Right atrium auricular region (tissue), 2 donors: Measurements from ENCODE around the gene C21orf91. TPM values are rescaled to one million over a fixed set of nuclear protein-coding genes. Genes with fewer than 3 reads are reported as not detected.

ENCODE experiments used
- DNase-seq: peaks from one replicate; pipeline ENCODE4 v3.0.0-alpha.2; 2019; ENCODE audit warnings: low spot score
- H3K27ac ChIP-seq, 2 donors: fragments of 200-600 bp; sonication (generic); 1 replicate in 1 of 2; 2 replicates in 1 of 2; pipeline ENCODE4 v1.5.1; 2016 to 2019
- H3K27me3 ChIP-seq, 2 donors: fragments of 200-600 bp; sonication (generic); one replicate each; pipeline versions ENCODE4 v1.5.1 to v1.6.0; 2017 to 2019
- H3K36me3 ChIP-seq: fragments of 200-600 bp; sonication (generic); one replicate; pipeline ENCODE4 v1.5.1; 2016
- H3K4me1 ChIP-seq, 2 donors: fragments of 200-600 bp; sonication (generic); one replicate each; pipeline versions ENCODE4 v1.5.1 to v1.6.0; 2017 to 2019
- H3K4me3 ChIP-seq, 2 donors: fragments of 200-600 bp; sonication (generic); 1 replicate in 1 of 2; 2 replicates in 1 of 2; pipeline ENCODE4 v1.5.1; 2017 to 2019; ENCODE audit warnings: mild to moderate bottlenecking in 1 of 2, moderate library complexity in 1 of 2
- H3K9me3 ChIP-seq, 2 donors: fragments of 200-600 bp; sonication (generic); one replicate each; pipeline ENCODE4 v1.5.1; 2019
- CTCF ChIP-seq, 2 donors: fragments of 200-600 bp; sonication (generic); IDR thresholded peaks; one replicate each; pipeline ENCODE4 v1.5.1; 2019; ENCODE audit warnings: antibody characterized with exemption in 2 of 2
- total RNA-seq, 2 donors: library from RNA; depleted of rRNA; stranded (reverse); fragments of >200 nt; gene quantifications; one replicate each; pipeline ENCODE4 v1.1.0, GENCODE V29; 2016

The C21orf91 gene
- total RNA-seq, 2 donors from 2014 or later, result 3.9 to 5.3 TPM

GRCh38 chr21:17793246-17794123 lies 25.7 kb downstream of the C21orf91 start:
- no peak for DNase-seq
- Histone ChIP-seq H3K4me3 (peak overlapping the region; percentile 22 to 29), H3K36me3 (peaks cover 12% of the 10 kb centered on the region), H3K27ac (peak overlapping the region; percentile 23 to 46), H3K9me3 (no peaks in the 10 kb centered on the region), H3K4me1 (peaks cover 0 to 12% of the 10 kb centered on the region in 2 donors), H3K27me3 (no peaks in the 10 kb centered on the region)
- no peak for TF ChIP-seq CTCF (IDR thresholded peaks at IDR 0.05)

GRCh38 chr21:17789656-17790055 lies 29.5 kb downstream of the C21orf91 start:
- no peak for TF ChIP-seq CTCF (IDR thresholded peaks at IDR 0.05)
- Histone ChIP-seq H3K4me1 (peaks cover 0 to 6% of the 10 kb centered on the region in 2 donors), H3K9me3 (no peaks in the 10 kb centered on the region), H3K27me3 (no peaks in the 10 kb centered on the region), H3K4me3 (no peak overlapping the region), H3K36me3 (peaks cover 24% of the 10 kb centered on the region), H3K27ac (no peak overlapping the region)
- DNase-seq, result no peak

GRCh38 chr21:17789069-17789468 lies 30.1 kb downstream of the C21orf91 start:
- TF ChIP-seq CTCF (IDR thresholded peaks at IDR 0.05), result no peak
- Histone ChIP-seq H3K9me3 (no peaks in the 10 kb centered on the region), H3K27me3 (no peaks in the 10 kb centered on the region), H3K4me3 (no peak overlapping the region), H3K27ac (no peak overlapping the region), H3K4me1 (no peaks in the 10 kb centered on the region), H3K36me3 (peaks cover 24% of the 10 kb centered on the region)
- DNase-seq, result no peak

GRCh38 chr21:17786851-17787181 lies 32.3 kb downstream of the C21orf91 start:
- no peak for DNase-seq
- no peaks in the 10 kb centered on the region for H3K9me3 ChIP-seq
- H3K4me3 ChIP-seq, result no peak overlapping the region
- H3K27me3 ChIP-seq, result no peaks in the 10 kb centered on the region
- no peak overlapping the region for H3K27ac ChIP-seq
- H3K4me1 ChIP-seq, result no peaks in the 10 kb centered on the region
- no peak for TF ChIP-seq CTCF (IDR thresholded peaks at IDR 0.05)
- H3K36me3 ChIP-seq, result peaks cover 12% of the 10 kb centered on the region

GRCh38 chr21:17786071-17786850 lies 32.9 kb downstream of the C21orf91 start:
- no peak overlapping the region for H3K27ac ChIP-seq
- no peak for TF ChIP-seq CTCF (IDR thresholded peaks at IDR 0.05)
- H3K9me3 ChIP-seq, result no peaks in the 10 kb centered on the region
- peaks cover 12% of the 10 kb centered on the region for H3K36me3 ChIP-seq
- DNase-seq, result no peak
- H3K4me1 ChIP-seq, result no peaks in the 10 kb centered on the region
- no peaks in the 10 kb centered on the region for H3K27me3 ChIP-seq
- H3K4me3 ChIP-seq, result no peak overlapping the region
